ENCODE results near the gene CEP170. TPM values are rescaled to one million over a fixed set of nuclear protein-coding genes. Genes with fewer than 3 reads are reported as not detected.
"Not testable (repeated sequence)": the region's sequence is repeated elsewhere in the genome, so short reads cannot be mapped to it uniquely, and the experiment has no call there.

CEP170 gene
- polyA plus RNA-seq, 1 donor from 2014 or later = 403 TPM

DNA sequence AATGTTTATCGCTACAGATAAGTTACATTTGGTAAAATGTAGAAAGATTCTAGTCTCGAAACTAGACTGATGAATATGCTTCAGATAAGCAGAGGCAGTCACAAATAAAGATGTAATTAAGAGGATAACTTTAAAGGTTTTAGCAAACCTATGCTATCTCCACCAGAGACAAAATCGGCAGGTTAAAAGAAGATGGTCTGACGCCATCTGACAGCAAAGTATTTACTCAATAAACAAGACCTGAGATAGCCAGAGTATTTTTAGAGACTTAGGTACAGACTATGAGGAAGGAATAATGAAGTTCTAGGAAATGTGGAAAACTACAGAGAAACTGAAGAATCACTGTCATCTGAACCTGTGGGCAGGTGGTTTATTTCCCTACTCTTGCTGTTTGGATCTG is 106.0 kb downstream of the CEP170 start:
- H3K27me3 ChIP-seq (ENCODE audit: insufficient read depth, low read depth, low read length); H3K9me2 ChIP-seq (ENCODE audit: insufficient read depth, low read length); H3K36me3 ChIP-seq (ENCODE audit: insufficient read depth, low read length); H3K4me3 ChIP-seq (ENCODE audit: low read length); H3K27ac ChIP-seq (ENCODE audit: low read length); H3K9me3 ChIP-seq (ENCODE audit: low read length); H3K9ac ChIP-seq (ENCODE audit: low read length); H3K79me2 ChIP-seq (replicated peaks; ENCODE audit: insufficient read depth, low read length); H3F3A ChIP-seq (ENCODE audit: insufficient read depth, low read length, poor library complexity, severe bottlenecking); H3K4me2 ChIP-seq (ENCODE audit: low read length); H4K20me1 ChIP-seq (ENCODE audit: insufficient read depth); H2AFZ ChIP-seq (ENCODE audit: low read depth, low read length): not testable (repeated sequence)

DNA sequence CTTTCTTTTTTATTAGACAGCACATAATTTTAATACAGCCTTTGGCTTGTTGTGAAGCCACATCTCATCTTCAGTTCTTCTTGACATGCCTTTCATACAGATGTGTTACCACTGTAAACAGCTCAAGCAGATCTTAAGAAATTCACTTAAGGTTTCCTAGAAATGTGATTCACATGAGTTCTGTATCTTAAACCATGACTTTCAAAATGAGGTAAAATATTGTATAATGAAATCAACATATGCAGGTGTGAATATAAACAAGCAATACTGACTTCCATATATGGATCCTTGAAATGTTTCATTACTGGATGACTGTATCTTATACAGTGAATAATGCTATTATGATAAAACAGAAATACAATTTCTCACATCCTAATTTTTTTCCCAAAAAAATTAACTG is 107.7 kb downstream of the CEP170 start:
- H3F3A ChIP-seq (ENCODE audit: insufficient read depth, low read length, poor library complexity, severe bottlenecking); H3K79me2 ChIP-seq (replicated peaks; ENCODE audit: insufficient read depth, low read length); H3K27me3 ChIP-seq (ENCODE audit: insufficient read depth, low read depth, low read length); H3K4me2 ChIP-seq (ENCODE audit: low read length); H3K36me3 ChIP-seq (ENCODE audit: insufficient read depth, low read length); H3K9me2 ChIP-seq (ENCODE audit: insufficient read depth, low read length); H3K9ac ChIP-seq (ENCODE audit: low read length); H2AFZ ChIP-seq (ENCODE audit: low read depth, low read length); H3K27ac ChIP-seq (ENCODE audit: low read length); H3K9me3 ChIP-seq (ENCODE audit: low read length); H4K20me1 ChIP-seq (ENCODE audit: insufficient read depth); H3K4me3 ChIP-seq (ENCODE audit: low read length): not testable (repeated sequence)

DNA sequence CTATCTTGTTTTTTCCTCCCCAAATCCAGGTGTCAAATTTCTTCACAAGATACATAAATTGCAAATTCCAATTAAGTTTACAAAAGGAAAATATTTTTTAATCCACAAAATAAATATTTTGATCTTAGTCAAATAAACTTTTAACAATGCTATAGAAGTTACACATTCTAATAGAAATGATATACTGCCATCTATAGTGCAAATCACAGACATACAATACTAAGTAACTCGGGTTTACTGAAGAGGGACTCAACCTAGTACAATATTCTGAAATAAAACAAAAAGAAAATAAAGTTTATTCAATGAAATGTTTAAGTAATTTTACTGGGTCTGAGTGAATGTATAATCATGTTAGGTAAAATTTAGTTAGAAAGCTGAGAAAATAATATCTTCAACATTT is 114.6 kb downstream of the CEP170 start:
- H3K4me3 ChIP-seq (ENCODE audit: low read length); H3F3A ChIP-seq (ENCODE audit: insufficient read depth, low read length, poor library complexity, severe bottlenecking); H4K20me1 ChIP-seq (ENCODE audit: insufficient read depth); H3K9me2 ChIP-seq (ENCODE audit: insufficient read depth, low read length); H3K79me2 ChIP-seq (replicated peaks; ENCODE audit: insufficient read depth, low read length); H3K9me3 ChIP-seq (ENCODE audit: low read length); H3K9ac ChIP-seq (ENCODE audit: low read length); H3K27me3 ChIP-seq (ENCODE audit: insufficient read depth, low read depth, low read length); H2AFZ ChIP-seq (ENCODE audit: low read depth, low read length); H3K27ac ChIP-seq (ENCODE audit: low read length); H3K36me3 ChIP-seq (ENCODE audit: insufficient read depth, low read length); H3K4me2 ChIP-seq (ENCODE audit: low read length): not testable (repeated sequence)
- peak; percentile 49 for TF ChIP-seq RAD21 (conservative IDR thresholded peaks at IDR 0.05)

DNA sequence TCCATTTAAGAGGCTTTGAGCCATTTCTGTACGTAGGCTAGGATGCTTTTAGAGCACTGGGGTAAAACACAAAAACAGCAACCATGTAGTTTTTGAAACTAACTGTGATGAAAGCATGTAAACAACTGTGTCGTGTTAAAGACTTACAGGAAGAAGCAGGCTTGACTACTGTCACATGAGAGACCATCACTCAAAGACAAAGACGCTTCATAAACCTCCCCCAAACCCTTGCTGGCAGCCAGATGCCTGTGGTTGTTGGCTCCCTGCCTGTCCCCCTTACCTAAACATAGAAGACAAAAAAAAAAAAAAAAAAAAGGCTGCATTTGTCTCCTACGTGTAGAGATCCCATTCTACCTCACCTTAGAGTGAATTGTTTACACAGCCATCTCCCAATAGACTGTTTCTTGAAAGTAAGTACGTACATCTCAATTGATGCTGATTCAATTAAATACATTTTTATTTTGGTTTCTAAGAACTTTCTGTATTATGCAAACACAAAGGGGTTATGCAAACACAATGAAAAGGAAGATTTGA is 132.1 kb downstream of the CEP170 start:
- not testable (repeated sequence) for H3K27me3 ChIP-seq (ENCODE audit: insufficient read depth, low read depth, low read length); H3K9ac ChIP-seq (ENCODE audit: low read length); H3K9me2 ChIP-seq (ENCODE audit: insufficient read depth, low read length); H3K79me2 ChIP-seq (replicated peaks; ENCODE audit: insufficient read depth, low read length); H3K9me3 ChIP-seq (ENCODE audit: low read length); H4K20me1 ChIP-seq (ENCODE audit: insufficient read depth); H3K4me2 ChIP-seq (ENCODE audit: low read length); H2AFZ ChIP-seq (ENCODE audit: low read depth, low read length); H3K27ac ChIP-seq (ENCODE audit: low read length); H3K36me3 ChIP-seq (ENCODE audit: insufficient read depth, low read length); H3F3A ChIP-seq (ENCODE audit: insufficient read depth, low read length, poor library complexity, severe bottlenecking); H3K4me3 ChIP-seq (ENCODE audit: low read length)

DNA sequence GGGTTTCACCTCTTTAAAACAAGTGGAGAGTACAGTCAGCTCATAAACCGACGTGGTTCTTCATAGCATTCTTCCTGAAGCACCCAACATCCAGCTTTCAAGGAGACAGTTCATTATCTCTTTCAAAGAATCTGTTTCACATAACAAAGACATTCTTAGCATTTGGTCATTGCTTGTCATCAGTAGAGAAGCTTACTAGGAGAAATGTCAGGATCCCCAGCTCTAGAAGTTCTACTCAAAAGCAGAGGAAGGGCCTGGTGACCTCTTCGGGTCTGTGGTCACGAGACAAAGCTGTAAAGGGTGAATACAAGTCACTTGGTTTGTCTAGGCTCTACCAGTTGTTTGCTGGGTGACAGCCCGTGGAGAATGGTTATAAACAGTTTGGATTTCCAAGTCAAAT is 133.1 kb downstream of the CEP170 start:
- H3K9me2 ChIP-seq (ENCODE audit: insufficient read depth, low read length); H3K27me3 ChIP-seq (ENCODE audit: insufficient read depth, low read depth, low read length); H3K9me3 ChIP-seq (ENCODE audit: low read length); H3K27ac ChIP-seq (ENCODE audit: low read length); H3K4me2 ChIP-seq (ENCODE audit: low read length); H3K79me2 ChIP-seq (replicated peaks; ENCODE audit: insufficient read depth, low read length); H3K36me3 ChIP-seq (ENCODE audit: insufficient read depth, low read length); H3F3A ChIP-seq (ENCODE audit: insufficient read depth, low read length, poor library complexity, severe bottlenecking); H3K9ac ChIP-seq (ENCODE audit: low read length); H2AFZ ChIP-seq (ENCODE audit: low read depth, low read length); H4K20me1 ChIP-seq (ENCODE audit: insufficient read depth); H3K4me3 ChIP-seq (ENCODE audit: low read length): not testable (repeated sequence)

DNA sequence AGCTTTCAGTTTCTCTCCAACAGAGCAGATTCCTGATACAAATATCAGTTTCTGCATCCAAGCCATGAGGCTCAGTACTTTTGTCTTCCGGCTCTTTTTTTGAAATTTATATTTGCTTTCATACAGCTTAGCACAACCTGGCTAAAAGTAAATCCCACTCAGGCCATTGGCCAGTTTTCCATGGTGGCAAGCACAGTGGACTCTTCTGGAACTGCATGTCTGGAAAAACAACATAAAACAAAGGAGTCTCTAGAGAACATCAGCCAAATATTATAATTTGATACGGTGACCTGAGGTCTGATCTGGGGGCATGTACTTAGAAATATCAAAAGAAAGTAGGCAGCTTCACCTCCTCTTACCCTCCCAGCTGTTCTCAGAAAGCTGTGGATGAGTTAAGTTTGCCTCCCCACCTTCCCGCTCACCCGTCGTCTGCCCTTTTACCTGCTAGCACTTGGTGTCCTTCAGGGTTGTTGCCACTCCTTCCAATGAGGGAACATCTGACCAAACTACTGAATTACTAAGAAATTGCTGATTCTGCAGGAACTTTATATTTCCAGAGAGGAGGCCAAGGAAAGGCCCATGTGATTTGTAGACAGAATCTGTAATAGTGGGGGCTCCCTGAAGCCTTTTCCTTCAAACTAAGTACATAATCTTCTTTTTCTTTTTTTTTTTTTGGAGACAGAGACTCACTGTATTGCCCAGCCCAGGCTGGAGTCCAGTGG is 136.3 kb downstream of the CEP170 start:
- not testable (repeated sequence) for H3K9me3 ChIP-seq (ENCODE audit: low read length); H3K9ac ChIP-seq (ENCODE audit: low read length); H4K20me1 ChIP-seq (ENCODE audit: insufficient read depth); H3K4me2 ChIP-seq (ENCODE audit: low read length); H3K4me3 ChIP-seq (ENCODE audit: low read length); H2AFZ ChIP-seq (ENCODE audit: low read depth, low read length); H3F3A ChIP-seq (ENCODE audit: insufficient read depth, low read length, poor library complexity, severe bottlenecking); H3K27ac ChIP-seq (ENCODE audit: low read length); H3K36me3 ChIP-seq (ENCODE audit: insufficient read depth, low read length); H3K79me2 ChIP-seq (replicated peaks; ENCODE audit: insufficient read depth, low read length); H3K27me3 ChIP-seq (ENCODE audit: insufficient read depth, low read depth, low read length); H3K9me2 ChIP-seq (ENCODE audit: insufficient read depth, low read length)

DNA sequence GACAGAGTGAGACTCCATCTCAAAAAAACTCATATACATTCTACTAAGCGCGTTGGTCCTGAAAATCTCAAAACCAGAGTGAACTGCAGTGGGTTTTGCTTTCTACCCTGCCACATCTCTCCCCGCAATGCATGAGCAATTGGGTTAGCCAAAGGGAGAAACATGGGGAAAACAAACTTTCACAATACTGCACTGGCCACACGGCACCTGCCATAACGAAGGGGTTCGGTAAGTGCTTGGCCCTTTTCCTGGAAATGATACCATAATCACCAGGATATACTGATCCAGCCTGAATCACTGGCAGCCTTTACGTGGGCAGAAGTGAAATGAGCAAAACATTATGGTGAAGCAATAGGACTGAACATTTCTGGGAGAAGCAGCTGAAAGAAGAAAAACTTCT is 138.9 kb downstream of the CEP170 start:
- not testable (repeated sequence) for H4K20me1 ChIP-seq (ENCODE audit: insufficient read depth); H3K27ac ChIP-seq (ENCODE audit: low read length); H3K36me3 ChIP-seq (ENCODE audit: insufficient read depth, low read length); H3F3A ChIP-seq (ENCODE audit: insufficient read depth, low read length, poor library complexity, severe bottlenecking); H3K79me2 ChIP-seq (replicated peaks; ENCODE audit: insufficient read depth, low read length); H3K9me3 ChIP-seq (ENCODE audit: low read length); H3K9ac ChIP-seq (ENCODE audit: low read length); H3K4me3 ChIP-seq (ENCODE audit: low read length); H3K4me2 ChIP-seq (ENCODE audit: low read length); H3K9me2 ChIP-seq (ENCODE audit: insufficient read depth, low read length); H3K27me3 ChIP-seq (ENCODE audit: insufficient read depth, low read depth, low read length); H2AFZ ChIP-seq (ENCODE audit: low read depth, low read length)

DNA sequence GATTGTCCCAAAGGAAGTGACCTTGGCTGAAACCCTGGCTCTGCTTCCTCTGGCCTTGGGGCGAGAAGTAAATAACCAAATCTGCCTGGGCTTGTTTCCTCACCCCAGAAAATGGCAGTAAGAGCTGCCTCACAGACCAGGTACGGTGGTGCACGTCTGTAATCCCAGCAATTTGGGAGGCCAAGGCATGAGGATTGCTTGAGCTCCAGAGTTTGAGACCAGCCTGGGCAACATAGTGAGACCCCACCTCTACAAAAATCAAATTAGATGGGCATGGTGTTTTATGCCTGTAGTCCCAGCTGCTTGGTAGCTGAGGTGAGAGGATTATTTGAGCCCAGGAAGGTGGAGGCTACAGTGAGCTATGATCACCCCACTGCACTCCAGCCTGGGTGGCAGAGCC is 140.3 kb downstream of the CEP170 start:
- not testable (repeated sequence) for H3F3A ChIP-seq (ENCODE audit: insufficient read depth, low read length, poor library complexity, severe bottlenecking); H3K9ac ChIP-seq (ENCODE audit: low read length); H3K9me2 ChIP-seq (ENCODE audit: insufficient read depth, low read length); H3K9me3 ChIP-seq (ENCODE audit: low read length); H3K4me3 ChIP-seq (ENCODE audit: low read length); H3K36me3 ChIP-seq (ENCODE audit: insufficient read depth, low read length); H4K20me1 ChIP-seq (ENCODE audit: insufficient read depth); H2AFZ ChIP-seq (ENCODE audit: low read depth, low read length); H3K79me2 ChIP-seq (replicated peaks; ENCODE audit: insufficient read depth, low read length); H3K27ac ChIP-seq (ENCODE audit: low read length); H3K4me2 ChIP-seq (ENCODE audit: low read length); H3K27me3 ChIP-seq (ENCODE audit: insufficient read depth, low read depth, low read length)
